Loucy (cell line): Measurements from ENCODE around the gene VWA5B1.

Experiments
- H2AFZ ChIP-seq: fragments of 200-600 bp; sonication (generic); 2 replicates; pipeline ENCODE4 v1.6.0; 2016; ENCODE audit warnings: antibody characterized with exemption, mild to moderate bottlenecking, low read length, moderate library complexity
- H3F3A ChIP-seq: fragments of 200-600 bp; 2 replicates; pipeline ENCODE4 v1.6.0; 2016; ENCODE audit warnings: antibody characterized with exemption, low read depth, mild to moderate bottlenecking
- H3K27me3 ChIP-seq: fragments of 200-600 bp; sonication (generic); 2 replicates; pipeline ENCODE4 v1.6.1; 2014; ENCODE audit warnings: low read length, mild to moderate bottlenecking; ENCODE audit not compliant: insufficient read depth, poor library complexity, severe bottlenecking
- H3K36me3 ChIP-seq: fragments of 200-600 bp; sonication (generic); 2 replicates; pipeline ENCODE4 v1.6.1; 2016; ENCODE audit warnings: low read length; ENCODE audit not compliant: insufficient read depth
- H3K4me1 ChIP-seq: fragments of 200-600 bp; sonication (generic); 2 replicates; pipeline ENCODE4 v1.5.1; 2014; ENCODE audit warnings: low read length, mild to moderate bottlenecking; ENCODE audit not compliant: insufficient read depth, poor library complexity, severe bottlenecking
- H3K4me2 ChIP-seq: fragments of 200-600 bp; sonication (generic); 2 replicates; pipeline ENCODE4 v1.6.0; 2014; ENCODE audit warnings: antibody characterized with exemption, low read length, low read depth, mild to moderate bottlenecking; ENCODE audit not compliant: poor library complexity, severe bottlenecking
- H3K4me3 ChIP-seq: fragments of 200-600 bp; sonication (generic); 2 replicates; pipeline ENCODE4 v1.5.1; 2014; ENCODE audit warnings: low read length, mild to moderate bottlenecking, mixed read lengths; ENCODE audit not compliant: poor library complexity, severe bottlenecking
- H3K79me2 ChIP-seq: fragments of 200-600 bp; sonication (generic); 2 replicates; pipeline ENCODE4 v1.6.1; 2014; ENCODE audit warnings: low read length; ENCODE audit not compliant: insufficient read depth
- H3K9ac ChIP-seq: fragments of 200-600 bp; sonication (generic); 2 replicates; pipeline ENCODE4 v1.6.0; 2014; ENCODE audit warnings: mild to moderate bottlenecking, low read depth, low read length, moderate library complexity; ENCODE audit not compliant: poor library complexity, severe bottlenecking
- H3K9me2 ChIP-seq: fragments of 200-600 bp; sonication (generic); replicated peaks from 2 replicates; pipeline ENCODE4 v1.6.1; 2016; ENCODE audit warnings: low read depth, low read length, mixed read lengths
- H3K9me3 ChIP-seq: fragments of 200-600 bp; sonication (generic); 2 replicates; pipeline ENCODE4 v1.6.1; 2014; ENCODE audit warnings: mild to moderate bottlenecking, antibody characterized with exemption, low read length, low read depth; ENCODE audit not compliant: insufficient read depth
- H4K20me1 ChIP-seq: fragments of 200-600 bp; sonication (generic); 2 replicates; pipeline ENCODE4 v1.6.0; 2014; ENCODE audit warnings: antibody characterized with exemption, low read length, mild to moderate bottlenecking; ENCODE audit not compliant: insufficient read depth, poor library complexity, severe bottlenecking
- CTCF ChIP-seq: fragments of 200-600 bp; sonication (generic); conservative IDR thresholded peaks from 2 replicates; pipeline ENCODE4 v1.5.1; 2014; ENCODE audit warnings: mild to moderate bottlenecking, antibody characterized with exemption, low read length
- EZH2phosphoT487 ChIP-seq: fragments of 200-600 bp; IDR thresholded peaks from 2 replicates; pipeline ENCODE4 v1.6.1; 2018; ENCODE audit warnings: antibody characterized with exemption, mild to moderate bottlenecking, moderate library complexity, borderline replicate concordance

The VWA5B1 gene

GRCh38 chr1:20255666-20256065 is 35.0 kb upstream of the VWA5B1 start:
- TF ChIP-seq CTCF (no peak), EZH2phosphoT487 (no peak)
- H3K36me3 ChIP-seq: no peaks in the 10 kb centered on the region
- H3K9me3 ChIP-seq: no peaks in the 10 kb centered on the region
- H3K9ac ChIP-seq: peak overlapping the region; percentile 4
- no peaks in the 10 kb centered on the region for H3F3A ChIP-seq
- no peaks in the 10 kb centered on the region for H3K9me2 ChIP-seq
- H2AFZ ChIP-seq: peak overlapping the region; percentile 72
- H4K20me1 ChIP-seq: no peaks in the 10 kb centered on the region
- no peaks in the 10 kb centered on the region for H3K27me3 ChIP-seq
- H3K4me3 ChIP-seq: peak overlapping the region; percentile 46
- H3K4me2 ChIP-seq: peak overlapping the region; percentile 70
- no peaks in the 10 kb centered on the region for H3K79me2 ChIP-seq
- H3K4me1 ChIP-seq: peaks cover 6% of the 10 kb centered on the region

- H3K9me3 ChIP-seq: no peaks in the 10 kb centered on the region
- H3K9ac ChIP-seq: no peak overlapping the region
- H3K4me1 ChIP-seq: peaks cover 6% of the 10 kb centered on the region
- no peaks in the 10 kb centered on the region for H3F3A ChIP-seq
- no peak overlapping the region for H3K4me3 ChIP-seq
- no peak overlapping the region for H2AFZ ChIP-seq
- H3K9me2 ChIP-seq: no peaks in the 10 kb centered on the region
- no peaks in the 10 kb centered on the region for H3K36me3 ChIP-seq
- peaks cover 4% of the 10 kb centered on the region for H3K27me3 ChIP-seq
- TF ChIP-seq EZH2phosphoT487 (no peak), CTCF (no peak)
- no peaks in the 10 kb centered on the region for H3K79me2 ChIP-seq
- no peaks in the 10 kb centered on the region for H4K20me1 ChIP-seq
- H3K4me2 ChIP-seq: no peak overlapping the region
These were observed 31.0 kb upstream of the VWA5B1 start for GRCh38 chr1:20259646-20260045.

GRCh38 chr1:20261095-20261494 is 29.6 kb upstream of the VWA5B1 start:
- Histone ChIP-seq H2AFZ (no peak overlapping the region), H3K4me3 (no peak overlapping the region), H3K27me3 (peaks cover 4% of the 10 kb centered on the region), H3K9ac (no peak overlapping the region), H3K36me3 (no peaks in the 10 kb centered on the region), H3K9me3 (no peaks in the 10 kb centered on the region), H3K4me2 (no peak overlapping the region), H3K9me2 (no peaks in the 10 kb centered on the region), H3K4me1 (peaks cover 1% of the 10 kb centered on the region), H3F3A (no peaks in the 10 kb centered on the region), H4K20me1 (no peaks in the 10 kb centered on the region), H3K79me2 (no peaks in the 10 kb centered on the region)
- TF ChIP-seq CTCF (no peak), EZH2phosphoT487 (no peak)
